Measurements from ENCODE around the gene INO80D.
A peak's percentile ranks its signal among the peaks of the same experiment; 100 is the strongest.
"Not testable (repeated sequence)": the region's sequence is repeated elsewhere in the genome, so short reads cannot be mapped to it uniquely, and the experiment has no call there.

The INO80D gene

DNA sequence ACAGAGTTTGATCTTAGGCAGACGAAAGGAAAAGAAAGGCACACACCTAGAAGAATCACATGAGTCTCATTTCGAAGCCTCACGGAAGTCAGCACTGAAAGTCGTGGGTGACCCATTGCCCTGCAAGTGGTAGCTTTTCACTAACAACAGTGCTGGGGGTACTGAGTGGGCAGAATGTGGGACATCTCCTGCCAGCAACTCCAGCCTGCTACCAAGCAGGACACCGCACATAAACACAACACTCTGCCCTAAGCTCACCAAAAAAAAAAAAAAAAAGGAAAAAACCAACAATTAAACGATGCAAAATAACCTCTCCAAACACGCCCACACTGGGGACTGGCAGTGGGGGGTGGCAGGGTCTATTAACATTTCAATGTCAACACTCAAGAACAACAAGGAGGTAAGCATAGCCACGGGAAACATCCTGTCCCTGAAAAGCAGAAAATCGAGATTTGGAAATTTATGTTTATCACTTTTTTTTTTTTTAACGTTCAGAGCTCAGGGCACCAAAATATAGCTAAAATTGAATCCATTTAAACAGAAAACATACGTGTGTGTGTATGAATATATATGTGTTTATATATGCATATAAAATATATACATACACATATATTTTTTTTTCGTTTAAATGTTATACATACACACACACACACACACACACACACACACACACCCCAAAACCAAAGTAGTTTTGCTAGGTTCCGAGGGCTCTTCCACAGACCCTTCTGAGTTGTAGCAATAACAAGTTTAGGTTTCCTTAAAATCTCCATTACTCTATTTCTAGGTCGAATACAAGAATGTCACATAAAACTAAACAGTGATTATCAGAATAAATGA, 2.2 kb downstream of the INO80D start:
- peak in 1 of 3 donors; percentile 12 for DNase-seq (ENCODE audit: low read depth in 2 of 3, low spot score in 1 of 3)

DNA sequence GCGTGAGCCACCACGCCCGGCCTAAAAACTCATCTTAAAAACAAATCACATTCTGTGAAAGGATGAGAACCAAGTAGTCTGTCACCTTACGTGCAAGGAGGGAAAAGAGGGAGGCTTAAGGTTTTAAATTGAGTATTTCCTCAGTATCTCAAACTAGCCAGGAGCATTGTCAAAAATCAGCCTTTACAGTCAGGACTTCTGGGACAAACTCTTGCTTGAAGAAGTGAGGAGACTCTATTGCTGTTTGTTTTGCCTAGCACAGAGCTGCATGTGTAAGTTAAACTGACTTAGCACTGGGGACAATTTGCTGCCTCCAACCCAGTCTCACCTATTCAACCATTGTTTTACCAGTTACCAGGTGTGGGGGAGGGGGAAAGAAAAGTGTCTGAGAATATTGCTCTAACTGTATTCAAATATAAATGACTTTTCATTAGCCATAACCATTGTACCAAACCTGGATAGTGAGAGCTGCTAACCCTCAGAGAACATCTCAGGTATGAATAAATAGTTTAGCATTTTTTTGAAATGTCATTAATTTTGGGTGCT, 3.6 kb downstream of the INO80D start:
- no peak for DNase-seq (ENCODE audit: low read depth in 2 of 3, low spot score in 1 of 3)

DNA sequence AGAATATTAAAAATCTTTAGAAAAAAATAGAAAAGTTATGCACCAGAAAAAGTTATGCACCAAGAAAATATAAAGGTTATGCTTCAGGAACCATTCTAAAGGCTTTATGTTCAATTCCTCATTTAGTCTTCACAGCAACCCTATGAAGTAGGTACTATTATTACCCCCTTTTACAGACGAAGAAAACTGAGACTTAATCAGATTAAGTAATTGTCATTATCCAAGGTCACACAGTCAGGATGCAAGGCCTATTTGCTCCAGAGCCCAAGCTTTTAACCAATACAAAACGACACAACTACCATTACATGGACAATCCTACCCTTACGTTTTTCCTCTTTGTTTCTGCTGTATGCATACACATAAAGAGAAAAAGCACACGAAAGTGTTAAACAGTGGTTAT, 5.0 kb downstream of the INO80D start:
- no peak for DNase-seq (ENCODE audit: low read depth in 2 of 3, low spot score in 1 of 3)

DNA sequence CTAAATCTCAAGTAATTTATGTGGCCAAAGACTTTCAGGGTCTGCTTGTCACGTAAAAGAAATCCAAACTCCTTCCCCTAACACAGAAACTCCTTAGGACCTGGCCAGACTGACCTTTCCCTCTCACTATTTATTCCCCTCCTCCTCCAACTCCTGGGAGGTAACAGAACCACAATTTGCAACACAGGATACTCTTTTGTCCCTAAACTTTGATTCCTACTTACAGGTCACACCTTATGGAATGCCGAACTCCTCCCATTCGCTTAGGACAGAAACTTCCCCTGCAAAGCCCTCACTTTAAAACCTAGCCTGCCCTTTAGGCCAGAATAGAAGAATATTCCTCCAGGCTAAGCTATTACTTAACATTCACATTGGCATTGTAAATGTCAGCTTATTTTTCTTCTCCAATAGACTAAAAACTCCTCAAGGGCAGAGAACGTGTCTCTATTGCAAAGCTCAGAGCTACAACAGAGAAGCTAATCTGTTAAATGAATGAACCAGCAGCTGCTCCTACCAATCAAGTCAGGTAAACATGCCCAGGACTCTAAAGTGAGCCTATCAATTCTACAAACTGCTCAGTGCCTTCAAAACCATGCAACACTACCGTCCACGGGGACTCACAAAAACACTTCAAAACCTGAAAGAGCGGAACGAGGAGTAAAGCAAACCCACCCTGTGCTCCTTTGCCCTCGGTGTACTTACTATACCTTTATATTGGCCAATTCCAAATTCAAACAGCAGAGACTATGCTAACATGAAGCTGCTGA, 6.1 kb downstream of the INO80D start:
- no peak for DNase-seq (ENCODE audit: low read depth in 2 of 3, low spot score in 1 of 3)

DNA sequence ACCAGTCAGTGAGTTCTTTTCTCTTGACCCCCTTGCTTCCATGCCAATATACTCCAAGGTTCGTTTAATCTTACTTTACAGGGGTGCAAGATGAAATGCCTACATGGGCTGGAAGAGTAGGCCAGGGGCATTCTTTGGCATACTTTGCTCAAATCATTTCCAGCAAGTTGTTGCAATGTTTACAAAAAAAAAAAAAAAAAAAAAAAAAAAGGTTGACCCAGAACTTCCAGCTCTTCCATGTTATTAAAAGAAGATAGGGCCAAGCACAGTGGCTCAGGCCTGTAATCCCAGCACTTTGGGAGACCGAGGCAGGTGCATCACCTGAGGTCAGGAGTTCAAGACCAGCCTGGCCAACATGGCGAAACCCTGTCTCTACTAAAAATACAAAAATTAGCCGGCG, 8.1 kb downstream of the INO80D start:
- not testable (repeated sequence) for DNase-seq (ENCODE audit: low read depth in 2 of 3, low spot score in 1 of 3)

DNA sequence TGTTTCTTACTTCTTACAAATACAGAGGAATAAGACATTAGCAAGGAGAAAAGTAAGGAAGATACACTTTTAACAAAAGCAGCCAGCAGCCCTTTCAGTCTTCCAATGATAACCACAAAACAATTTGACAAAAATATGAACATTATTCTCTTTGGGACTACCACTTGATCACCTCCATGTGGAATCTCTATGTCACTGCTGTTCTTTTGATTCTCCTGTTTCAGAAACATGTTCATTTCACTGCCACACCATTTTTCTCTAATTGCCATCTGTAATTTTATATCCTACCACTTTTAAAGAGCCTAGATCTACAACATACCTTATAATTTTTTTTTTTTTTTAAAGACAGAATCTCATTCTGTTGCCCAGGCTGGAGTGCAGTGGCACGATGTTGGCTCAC, 10.9 kb downstream of the INO80D start:
- DNase-seq (ENCODE audit: low read depth in 2 of 3, low spot score in 1 of 3): no peak

DNA sequence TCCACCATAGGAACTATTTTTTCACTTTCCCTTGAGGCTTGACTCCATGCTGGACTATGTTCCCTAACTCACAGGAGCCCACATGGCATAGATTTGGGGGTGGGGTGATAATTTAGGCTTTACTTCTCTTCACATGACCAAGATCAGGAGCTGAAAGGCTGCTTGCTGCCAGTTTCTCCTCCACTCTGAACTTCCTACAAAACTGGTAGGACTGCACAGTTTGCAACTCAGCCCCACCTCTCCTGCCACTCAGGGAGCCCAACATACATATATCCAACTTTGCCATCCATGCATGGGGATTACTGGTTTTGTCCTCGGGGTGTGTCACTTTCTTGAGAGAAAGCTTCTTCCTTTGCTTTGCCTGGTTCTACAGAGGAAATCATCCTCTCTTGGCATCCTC, 14.2 kb downstream of the INO80D start:
- no peak for DNase-seq (ENCODE audit: low read depth in 2 of 3, low spot score in 1 of 3)

DNA sequence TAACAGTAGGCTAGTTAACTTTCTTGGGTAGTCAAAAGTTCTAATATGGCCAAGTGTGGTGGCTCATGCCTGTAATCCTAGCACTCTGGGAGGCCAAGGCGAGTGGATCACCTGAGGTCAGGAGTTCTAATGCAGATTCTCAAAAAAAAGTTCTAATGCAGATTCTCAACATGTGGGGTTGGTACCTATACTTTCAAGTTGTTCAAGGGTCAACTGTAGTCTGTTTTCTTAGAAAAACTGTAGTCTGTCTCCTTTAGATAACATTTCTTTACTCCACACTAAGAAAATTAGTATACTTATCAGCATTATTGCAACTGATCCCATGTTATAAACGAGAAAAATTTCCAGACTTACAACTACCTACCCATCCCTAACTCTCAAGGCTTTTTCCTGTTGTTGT, 16.6 kb downstream of the INO80D start:
- DNase-seq (ENCODE audit: low read depth in 2 of 3, low spot score in 1 of 3): no peak

DNA sequence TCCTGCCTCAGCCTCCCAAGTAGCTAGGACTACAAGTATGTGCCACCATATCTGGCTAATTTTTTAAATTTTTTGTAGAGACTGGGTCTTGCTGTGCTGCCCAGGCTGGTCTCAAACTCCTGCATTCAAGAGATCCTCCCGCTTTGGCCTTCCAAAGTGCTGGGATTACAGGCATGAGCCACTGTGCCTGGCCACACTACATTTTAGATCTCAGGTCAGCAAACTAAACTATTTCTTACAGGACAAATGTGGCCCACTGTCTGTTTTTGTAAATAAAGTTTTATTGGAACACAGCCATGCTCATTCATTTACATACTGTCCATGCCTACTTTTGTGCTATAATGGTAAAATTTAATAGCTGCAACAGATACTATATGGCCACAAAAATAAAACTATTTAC, 17.8 kb downstream of the INO80D start:
- DNase-seq (ENCODE audit: low read depth in 2 of 3, low spot score in 1 of 3): no peak

DNA sequence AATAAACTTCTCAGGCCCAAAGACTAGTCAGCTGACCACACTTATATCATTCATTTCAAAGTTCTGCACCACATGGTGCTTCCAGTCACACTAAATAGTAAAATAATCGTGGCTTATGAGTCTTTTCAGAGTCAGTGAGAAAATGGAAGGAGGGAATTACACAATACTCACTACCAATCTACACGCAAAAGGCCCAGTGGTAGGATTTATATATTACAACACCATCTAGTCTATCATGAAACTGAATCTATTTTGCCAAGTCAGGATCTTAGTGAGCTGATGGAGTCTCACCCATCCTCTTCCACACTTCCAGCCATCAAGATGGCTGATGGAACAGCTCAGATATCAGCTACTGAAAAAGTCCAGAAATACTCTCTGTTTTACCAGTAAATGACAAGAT, 21.9 kb downstream of the INO80D start:
- DNase-seq (ENCODE audit: low read depth in 2 of 3, low spot score in 1 of 3): no peak

DNA sequence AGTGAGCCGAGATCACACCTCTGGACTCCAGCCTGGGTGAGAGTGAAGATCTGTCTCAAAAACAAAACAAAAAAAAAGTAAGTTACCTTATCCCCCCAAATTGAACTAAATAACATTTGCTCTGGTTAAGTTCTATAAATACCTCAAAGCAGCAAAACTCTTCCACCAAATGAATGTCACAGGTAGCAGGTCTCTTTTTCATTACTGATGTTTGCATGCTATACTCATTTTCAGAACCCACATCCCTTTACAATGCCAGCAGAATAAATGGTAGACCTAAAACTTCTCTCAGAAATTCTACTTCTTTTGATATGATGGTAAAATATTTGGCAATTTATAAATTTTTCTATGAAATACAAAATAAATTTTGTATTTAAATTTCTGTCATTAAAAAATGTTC, 22.3 kb downstream of the INO80D start:
- DNase-seq (ENCODE audit: low read depth in 2 of 3, low spot score in 1 of 3): no peak

DNA sequence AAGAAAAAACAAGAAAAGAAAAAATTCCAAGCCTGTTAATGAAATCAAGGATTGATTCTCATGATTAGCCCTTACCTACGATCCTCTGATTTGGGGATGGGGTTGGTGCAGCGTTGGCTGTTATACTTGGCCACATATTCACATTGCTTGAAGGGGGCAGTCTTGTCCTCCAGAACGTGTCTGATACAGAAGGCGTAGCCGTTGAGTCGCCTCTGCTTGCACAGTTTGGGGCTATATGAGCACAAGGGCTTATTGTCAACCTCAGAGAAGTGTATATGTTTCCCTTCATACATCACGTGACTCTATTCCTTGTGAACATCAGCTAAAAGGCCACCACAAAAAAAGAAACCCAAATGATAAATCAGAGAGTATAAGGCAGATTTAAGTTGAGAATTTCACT, 23.2 kb downstream of the INO80D start:
- no peak for DNase-seq (ENCODE audit: low read depth in 2 of 3, low spot score in 1 of 3)

DNA sequence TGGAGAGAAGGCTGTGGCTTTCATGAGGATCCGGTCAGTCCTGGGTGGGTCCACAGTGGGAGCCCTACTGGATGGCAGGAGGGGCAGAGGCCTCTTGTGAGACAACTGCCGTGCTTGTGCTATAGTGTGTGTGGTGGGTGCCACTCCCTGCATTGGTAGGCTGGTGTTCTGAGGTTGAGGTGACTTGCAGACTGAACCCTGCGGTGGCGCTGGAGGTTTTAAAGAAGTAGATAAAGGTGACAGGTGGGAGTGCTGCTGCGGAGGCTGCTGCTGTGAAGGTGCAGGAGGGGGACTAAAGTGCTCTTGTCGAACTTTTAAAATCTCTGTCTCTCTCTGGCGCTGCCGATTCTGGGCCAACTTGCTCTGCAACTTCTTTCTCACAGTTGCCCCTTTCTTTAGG, 29.7 kb downstream of the INO80D start:
- DNase-seq (ENCODE audit: low read depth in 2 of 3, low spot score in 1 of 3): no peak

DNA sequence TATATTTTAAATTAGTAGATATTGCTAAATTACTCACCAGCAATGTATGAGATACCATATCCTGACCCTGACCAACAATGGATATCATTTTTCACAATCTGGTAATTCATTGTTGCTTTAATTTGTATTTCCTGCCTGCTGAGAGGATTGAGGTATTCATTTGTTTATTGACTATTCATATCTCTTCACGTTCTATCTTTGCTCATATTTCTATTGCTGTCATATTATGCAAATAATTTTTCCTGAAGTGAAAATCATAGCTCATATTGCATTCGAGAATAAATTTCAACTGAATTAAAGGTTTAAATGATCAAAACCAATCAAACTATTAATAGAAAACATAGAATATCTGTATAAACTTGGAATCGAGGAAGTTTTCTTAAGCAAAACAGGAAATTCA, 31.0 kb downstream of the INO80D start:
- DNase-seq (ENCODE audit: low read depth in 2 of 3, low spot score in 1 of 3): no peak

DNA sequence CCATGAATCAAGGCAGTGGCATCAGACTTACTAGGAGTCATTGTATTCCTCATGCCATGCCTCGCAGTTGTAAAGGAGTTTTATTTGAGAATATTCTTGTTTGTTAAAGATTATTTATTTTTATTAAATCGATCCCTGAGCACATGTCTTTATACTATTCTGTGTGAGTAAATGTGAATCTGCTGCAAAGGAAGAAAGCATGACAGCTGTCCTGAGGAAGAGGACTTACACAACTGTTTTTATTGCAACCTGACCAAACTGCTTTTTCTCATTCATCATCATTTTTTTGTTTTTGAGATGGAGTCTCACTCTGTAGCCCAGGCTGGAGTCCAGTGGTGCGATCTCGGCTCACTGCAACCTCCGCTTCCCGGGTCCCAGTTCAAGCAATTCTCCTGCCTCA, 34.1 kb downstream of the INO80D start:
- no peak for DNase-seq (ENCODE audit: low read depth in 2 of 3, low spot score in 1 of 3)

DNA sequence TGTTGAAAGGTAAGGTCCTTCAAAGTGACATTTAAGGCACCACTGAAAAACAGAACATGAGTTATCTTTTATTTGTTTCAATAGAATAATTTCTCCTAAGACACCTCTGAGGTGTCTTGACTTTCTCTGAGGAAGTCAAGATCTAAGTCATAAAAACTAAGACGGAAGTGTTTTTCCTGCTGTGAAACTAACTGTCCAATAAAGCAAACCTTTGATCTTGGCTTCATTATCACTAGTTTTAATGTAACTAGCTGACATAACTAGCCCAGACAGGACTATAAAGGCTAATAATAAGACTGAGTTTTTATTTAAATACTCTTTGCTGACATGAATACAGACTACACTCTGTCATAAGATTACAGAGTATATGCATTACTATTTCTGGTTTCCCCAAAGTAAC, 36.6 kb downstream of the INO80D start:
- DNase-seq (ENCODE audit: low read depth in 2 of 3, low spot score in 1 of 3): no peak

DNA sequence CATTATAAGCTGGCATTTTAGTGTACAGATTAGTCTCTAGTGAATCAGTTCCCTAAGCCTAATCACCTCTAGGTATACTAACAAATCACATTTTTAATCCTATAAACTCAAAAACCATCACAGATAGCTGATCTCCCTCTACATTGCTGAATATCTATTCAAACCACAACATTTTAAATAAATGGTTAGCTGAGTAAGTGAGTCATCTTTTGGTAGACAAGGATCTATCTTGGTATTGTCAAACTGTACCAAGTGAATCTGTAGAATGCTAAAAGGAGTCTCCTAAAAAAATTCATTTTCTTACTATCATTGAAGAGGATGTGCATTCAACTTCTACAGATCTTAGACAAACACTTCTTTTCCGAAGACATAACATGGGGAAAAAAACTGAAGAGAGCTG, 40.7 kb downstream of the INO80D start:
- DNase-seq (ENCODE audit: low read depth in 2 of 3, low spot score in 1 of 3): no peak

DNA sequence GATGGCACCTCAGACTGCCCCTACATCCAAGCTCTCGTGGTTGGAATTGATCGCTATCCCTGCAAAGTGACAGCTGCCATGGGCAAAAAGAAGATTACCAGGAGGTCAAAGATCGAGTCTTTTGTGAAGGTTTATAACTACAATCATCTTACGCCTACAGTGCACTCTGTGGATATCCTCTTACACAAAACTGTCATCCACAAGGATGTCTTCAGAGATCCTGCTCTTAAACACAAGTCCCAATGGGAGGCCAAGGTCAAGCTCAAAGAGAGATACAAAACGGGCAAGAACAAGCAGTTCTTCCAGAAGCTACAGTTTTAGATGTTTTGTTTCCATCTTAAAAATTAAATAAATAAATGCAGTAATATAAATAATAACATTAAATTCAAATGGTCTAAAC, 45.4 kb downstream of the INO80D start:
- no peak for DNase-seq (ENCODE audit: low read depth in 2 of 3, low spot score in 1 of 3)

DNA sequence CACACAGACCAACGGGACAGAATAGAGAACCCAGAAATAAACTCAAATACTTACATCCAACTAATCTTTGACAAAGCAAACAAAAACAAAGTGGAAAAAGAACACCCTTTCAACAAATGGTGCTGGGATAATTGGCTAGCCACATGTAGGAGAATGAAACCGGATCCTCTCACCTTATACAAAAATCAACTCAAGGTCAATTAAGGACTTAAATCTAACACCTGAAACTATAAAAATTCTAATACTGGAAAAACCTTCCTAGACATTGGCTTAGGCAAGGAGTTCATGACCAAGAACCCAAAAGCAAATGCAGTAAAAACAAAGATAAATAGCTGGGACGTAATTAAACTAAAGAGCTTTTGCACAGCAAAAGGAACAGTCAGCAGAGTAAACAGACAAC, 50.6 kb downstream of the INO80D start:
- not testable (repeated sequence) for DNase-seq (ENCODE audit: low read depth in 2 of 3, low spot score in 1 of 3)

DNA sequence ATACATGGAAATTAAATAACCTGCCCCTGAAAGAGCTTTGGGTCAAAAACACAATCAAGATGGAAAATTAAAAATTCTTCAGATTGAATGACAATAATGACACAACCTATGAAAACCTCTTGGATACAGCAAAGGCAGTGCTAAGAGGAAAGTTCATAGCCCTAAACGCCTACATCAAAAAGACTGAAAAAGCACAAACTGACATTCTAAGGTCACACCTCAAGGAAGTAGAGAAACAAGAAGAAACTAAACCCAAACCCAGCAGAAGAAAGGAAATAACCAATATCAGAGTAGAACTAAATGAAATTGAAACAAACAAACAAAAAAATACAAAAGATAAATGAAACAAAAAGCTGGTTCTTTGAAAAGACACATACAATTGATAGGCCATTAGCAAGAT, 52.5 kb downstream of the INO80D start:
- not testable (repeated sequence) for DNase-seq (ENCODE audit: low read depth in 2 of 3, low spot score in 1 of 3)

DNA sequence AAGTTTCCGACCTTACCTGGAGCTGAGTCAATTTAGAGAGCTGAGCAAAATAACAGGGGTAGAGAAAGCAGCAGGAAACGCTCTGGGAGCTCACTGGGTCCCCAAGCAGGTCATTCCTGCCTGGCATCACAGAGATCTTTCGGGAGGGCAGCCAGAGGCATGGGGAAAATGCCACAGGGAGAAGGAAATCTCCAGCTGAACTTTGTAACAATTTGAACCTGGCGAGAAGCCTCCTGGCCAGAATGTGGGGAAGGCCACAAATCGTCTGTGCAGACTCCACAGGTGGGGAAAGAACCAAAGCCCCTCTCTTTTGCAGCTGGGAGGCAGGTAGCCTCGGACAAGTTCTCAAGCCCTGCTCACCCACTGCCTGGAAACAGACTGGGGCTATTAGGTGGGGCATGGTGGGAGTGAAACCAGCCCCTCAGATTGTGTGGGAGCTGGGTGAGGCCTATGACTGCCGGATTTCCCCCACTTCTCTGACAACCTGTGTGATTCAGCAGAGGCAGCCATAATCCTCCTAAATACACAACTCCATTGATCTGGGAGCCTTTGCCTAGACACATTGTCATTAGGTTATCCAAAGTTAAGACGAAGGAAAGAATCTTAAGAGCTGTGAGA, 53.9 kb downstream of the INO80D start:
- no peak for DNase-seq (ENCODE audit: low read depth in 2 of 3, low spot score in 1 of 3)
